HG03457 (cell line): ENCODE data around the gene COL27A1.

ENCODE experiments used
- ATAC-seq: cut with Tn5 transposase; IDR thresholded peaks from one replicate; pipeline ENCODE4 v1.9.1; 2021; ENCODE audit warnings: moderate number of reproducible peaks; ENCODE audit not compliant: unreplicated experiment

COL27A1 gene

DNA sequence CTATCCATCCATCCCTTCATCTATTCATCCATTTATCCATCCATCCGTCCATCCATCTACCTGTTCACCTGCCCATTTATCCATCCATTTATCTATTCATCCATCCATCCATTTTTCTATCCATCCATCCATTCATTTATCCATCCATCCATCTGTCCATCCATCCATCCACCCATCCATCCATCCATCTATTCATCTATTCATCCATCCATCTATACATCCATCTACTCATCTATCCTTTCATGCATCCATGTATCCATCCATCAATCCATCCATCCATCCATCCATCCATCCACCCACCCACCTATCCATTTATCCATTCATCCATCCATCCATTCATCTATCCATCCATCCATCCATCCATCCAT, 10.8 kb downstream of the COL27A1 start:
- ATAC-seq: no peak

DNA sequence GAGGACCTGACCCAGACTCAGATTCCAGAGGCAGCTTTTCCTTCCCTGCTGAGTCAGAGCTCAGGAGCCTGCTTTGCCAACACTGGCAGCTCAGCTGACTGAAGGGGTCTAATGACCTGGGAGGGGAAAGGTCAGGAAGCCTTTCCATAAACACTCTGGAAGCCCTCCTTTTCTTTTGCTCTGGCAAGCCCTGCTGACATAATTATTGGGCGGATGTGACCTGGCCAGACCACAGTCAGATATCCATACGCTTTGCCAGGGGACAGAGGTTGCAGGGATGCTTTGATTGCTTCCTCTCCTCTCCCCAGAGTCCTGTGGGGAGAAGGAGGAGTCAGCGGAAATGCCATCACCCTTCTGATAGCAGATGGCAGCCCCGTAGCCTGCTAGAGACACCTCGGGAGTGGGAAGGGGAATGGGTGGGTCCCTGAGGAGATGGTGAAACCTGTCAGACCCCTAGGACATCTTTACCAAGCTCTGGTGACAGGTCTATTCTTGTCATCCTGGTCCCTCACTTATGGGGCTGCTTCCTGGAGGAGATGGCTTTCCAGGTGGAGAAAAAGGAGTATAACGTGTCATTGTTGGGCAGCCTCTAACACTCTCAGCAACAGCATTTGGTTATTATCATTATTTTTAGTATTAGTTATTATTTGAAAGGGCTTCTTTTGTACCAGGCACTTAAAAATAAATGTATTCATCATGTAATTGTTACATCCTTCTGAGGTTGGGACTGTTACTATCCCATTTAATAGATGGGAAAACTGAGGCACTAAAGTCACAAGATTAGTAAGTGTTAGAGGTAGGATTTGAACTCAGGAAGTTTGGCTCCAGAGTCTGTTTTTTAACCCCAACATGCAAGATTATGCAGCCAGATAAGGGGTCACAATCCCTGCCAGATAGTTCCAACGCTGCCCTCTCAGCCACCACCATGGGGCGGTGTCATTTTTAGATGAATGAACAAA, 11.6 kb downstream of the COL27A1 start:
- no peak for ATAC-seq

- ATAC-seq: no peak
These were observed 12.3 kb downstream of the COL27A1 start for GRCh38 chr9:114167591-114168091.

GRCh38 chr9:114168281-114169028, 13.1 kb downstream of the COL27A1 start:
- no peak for ATAC-seq

DNA sequence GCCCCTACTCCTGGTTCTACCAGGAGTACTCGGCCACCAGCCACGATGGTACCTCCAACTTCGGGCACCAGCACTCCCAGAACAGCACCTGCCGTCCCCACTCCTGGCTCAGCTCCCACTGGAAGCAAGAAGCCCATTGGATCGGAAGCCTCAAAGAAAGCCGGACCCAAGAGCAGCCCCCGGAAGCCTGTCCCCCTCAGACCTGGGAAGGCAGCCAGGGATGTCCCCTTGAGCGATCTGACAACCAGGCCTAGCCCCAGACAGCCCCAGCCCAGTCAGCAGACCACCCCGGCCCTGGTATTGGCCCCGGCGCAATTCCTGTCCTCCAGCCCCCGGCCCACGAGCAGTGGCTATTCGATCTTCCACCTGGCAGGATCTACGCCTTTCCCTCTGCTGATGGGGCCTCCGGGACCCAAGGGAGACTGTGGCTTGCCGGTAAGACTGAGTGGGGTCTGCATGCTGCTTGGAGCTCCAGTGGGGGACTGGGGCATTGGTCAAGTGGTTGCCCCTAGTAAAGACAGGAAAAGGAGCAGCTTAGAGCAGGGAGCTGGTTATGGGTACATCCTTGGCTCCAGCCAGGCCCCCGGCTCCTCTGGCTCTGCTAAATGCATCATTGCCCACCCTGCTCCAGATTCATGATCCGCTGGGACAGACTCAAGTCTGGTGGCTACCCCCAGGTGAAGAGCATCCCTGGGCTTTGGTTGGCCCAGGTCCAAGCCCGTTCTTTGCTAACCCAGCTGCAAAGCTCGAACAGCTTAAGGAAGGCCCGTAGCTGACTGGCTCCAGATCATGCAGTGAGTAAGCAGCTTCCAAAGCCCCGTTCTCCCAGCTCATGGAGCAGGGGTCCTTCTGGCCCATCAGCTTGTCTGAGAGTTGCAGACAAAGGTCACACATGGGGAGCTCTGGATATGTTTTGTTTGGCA, 14.0 kb downstream of the COL27A1 start:
- no peak for ATAC-seq

GRCh38 chr9:114169952-114170770, 14.8 kb downstream of the COL27A1 start:
- no peak for ATAC-seq

- no peak for ATAC-seq
These were observed 15.6 kb downstream of the COL27A1 start for GRCh38 chr9:114170771-114171461.

DNA sequence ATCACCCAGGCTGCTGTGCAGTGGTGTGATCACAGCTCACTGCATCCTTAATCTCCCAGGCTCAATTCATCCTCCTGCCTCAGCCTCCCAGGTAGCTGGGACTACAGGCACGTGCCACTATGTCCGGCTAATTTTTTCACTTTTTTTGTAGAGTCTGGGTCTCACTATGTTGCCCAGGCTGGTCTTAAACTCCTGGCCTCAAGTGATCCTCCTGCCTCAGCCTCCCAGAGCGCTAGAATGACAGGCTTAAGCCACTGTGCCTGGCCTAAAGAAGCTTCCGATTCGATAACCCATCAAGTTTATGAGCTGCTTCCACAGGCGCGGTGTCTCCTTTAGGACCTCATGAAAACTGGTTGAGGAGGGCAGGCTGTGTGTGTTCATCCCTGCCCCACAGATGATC, 16.2 kb downstream of the COL27A1 start:
- ATAC-seq: no peak

DNA sequence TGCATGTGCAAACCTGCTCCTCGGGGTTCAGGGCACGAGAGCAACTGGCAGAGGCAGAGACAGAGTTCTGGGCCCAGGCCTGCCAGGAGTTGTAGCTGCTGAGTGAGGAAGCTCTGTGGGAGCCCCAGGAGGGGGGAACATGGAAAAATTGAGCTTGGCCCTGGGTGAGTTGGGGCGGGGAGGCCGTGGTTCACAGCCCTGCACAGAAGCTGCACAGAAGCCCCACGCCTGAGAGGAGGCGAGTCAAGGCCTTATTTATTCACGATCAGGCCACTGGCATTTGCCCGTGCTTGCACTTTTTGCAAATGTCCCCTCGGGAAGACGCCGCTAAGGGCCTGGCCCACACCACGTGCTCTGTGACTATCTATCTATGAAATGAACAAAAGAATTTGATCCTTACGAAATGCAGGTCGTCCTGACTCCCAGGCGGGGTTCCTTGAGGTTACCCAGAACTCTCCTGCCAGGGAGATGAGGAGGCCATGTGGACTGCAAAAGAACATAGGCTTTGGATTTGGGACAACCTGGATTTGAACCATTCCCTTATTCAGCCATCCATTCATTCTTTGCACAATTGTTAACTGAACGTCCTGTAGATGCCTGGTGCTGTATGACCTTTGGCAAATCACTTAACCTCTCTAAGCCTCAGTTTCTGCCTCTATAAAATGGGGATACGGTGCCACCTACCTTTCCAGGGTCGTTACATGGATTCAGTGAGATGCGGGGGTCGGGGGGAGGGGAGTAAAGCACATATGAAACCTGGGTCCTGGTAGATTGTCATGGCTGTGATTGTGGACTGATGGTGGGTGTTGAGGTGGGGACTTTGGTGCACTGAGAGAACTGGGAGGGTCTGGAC, 17.9 kb downstream of the COL27A1 start:
- no peak for ATAC-seq

DNA sequence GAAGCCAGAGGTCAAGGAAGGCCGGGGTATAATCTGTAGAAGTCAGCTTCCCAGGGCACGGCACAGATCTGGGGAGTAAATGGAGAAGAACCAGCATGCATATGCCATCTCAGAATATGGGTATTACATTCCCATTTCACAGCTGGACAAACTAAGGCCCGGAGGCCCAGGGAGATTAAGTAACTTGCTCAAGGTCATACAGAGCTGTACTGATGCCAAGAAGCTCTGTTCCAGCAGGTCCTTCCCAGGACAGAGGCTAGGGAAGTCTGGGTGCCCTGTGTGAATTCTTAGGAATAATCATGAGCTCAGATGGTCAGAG, 19.2 kb downstream of the COL27A1 start:
- ATAC-seq: no peak

- no peak for ATAC-seq
These were observed 19.8 kb downstream of the COL27A1 start for GRCh38 chr9:114174876-114175771.

- ATAC-seq: no peak
These were observed 21.4 kb downstream of the COL27A1 start for GRCh38 chr9:114176624-114177291.

DNA sequence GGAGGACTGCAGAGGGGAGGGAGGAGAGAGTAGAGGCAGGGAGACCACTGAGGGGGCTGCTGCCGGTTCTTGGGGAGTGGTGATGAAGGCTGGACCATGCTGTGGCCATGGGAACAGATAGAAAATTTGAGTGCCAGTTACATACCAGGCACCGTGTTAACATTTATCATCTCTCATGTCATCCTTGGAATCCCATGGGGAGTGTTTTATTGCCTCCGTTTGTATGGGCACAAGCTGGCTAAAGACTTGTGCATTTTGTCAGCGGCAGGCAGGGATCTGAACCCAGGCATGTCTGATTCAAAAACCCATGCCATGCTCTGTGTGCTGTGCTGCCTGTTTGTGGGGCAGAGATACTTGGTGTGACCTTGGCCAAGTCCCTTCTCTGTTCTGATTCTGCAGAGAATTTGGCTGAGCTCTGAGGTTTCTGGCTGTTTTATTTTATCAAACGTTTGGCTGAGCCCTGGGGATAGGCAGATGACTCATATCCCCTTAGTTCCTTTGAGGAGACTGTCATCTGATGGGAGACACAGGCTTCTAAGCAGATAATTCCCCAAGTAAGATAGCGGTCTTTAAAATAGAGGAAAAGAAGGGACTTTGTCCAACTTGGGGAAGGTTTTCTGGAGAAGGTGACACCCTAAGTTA, 22.2 kb downstream of the COL27A1 start:
- ATAC-seq: no peak

GRCh38 chr9:114178076-114178475, 22.7 kb downstream of the COL27A1 start:
- ATAC-seq: no peak

- no peak for ATAC-seq
These were observed 23.6 kb downstream of the COL27A1 start for GRCh38 chr9:114178756-114179450.

GRCh38 chr9:114179516-114179915, 24.2 kb downstream of the COL27A1 start:
- no peak for ATAC-seq
